Measurements from ENCODE around the gene HIP1R.
A peak's percentile ranks its signal among the peaks of the same experiment; 100 is the strongest.

Gene HIP1R

DNA sequence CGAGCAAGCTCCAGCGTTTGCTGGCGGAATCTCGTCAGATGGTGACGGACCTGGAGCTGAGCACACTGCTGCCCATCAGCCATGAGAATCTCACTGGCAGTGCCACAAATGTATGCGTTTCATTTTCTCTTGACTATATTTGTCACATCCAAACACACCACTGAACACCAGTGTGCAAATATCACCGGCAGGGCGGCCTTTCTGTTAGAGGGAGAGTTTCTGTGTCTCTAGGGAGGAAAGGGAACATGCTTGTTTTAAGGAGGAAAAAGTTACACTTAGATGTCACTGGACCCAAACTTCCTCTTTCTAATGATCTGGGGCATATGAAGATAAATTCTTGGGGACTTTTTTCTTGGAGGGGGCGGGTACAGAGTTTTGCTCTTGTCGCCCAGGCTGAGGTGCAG lies 21.9 kb upstream of the HIP1R start:
- DNase-seq, result no peak
- H3K27me3 ChIP-seq, result no peaks in the 10 kb centered on the region
- H3K36me3 ChIP-seq, result no peaks in the 10 kb centered on the region
- TF ChIP-seq, protein P1, sequence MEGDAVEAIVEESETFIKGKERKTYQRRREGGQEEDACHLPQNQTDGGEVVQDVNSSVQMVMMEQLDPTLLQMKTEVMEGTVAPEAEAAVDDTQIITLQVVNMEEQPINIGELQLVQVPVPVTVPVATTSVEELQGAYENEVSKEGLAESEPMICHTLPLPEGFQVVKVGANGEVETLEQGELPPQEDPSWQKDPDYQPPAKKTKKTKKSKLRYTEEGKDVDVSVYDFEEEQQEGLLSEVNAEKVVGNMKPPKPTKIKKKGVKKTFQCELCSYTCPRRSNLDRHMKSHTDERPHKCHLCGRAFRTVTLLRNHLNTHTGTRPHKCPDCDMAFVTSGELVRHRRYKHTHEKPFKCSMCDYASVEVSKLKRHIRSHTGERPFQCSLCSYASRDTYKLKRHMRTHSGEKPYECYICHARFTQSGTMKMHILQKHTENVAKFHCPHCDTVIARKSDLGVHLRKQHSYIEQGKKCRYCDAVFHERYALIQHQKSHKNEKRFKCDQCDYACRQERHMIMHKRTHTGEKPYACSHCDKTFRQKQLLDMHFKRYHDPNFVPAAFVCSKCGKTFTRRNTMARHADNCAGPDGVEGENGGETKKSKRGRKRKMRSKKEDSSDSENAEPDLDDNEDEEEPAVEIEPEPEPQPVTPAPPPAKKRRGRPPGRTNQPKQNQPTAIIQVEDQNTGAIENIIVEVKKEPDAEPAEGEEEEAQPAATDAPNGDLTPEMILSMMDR (IDR thresholded peaks at IDR 0.05; ENCODE audit: low read depth, low read length), result no peak
- H3K4me1 ChIP-seq, result no peaks in the 10 kb centered on the region
- H3K9me3 ChIP-seq, result no peaks in the 10 kb centered on the region
- H3K4me3 ChIP-seq (ENCODE audit: low read depth, low read length), result no peak overlapping the region

DNA sequence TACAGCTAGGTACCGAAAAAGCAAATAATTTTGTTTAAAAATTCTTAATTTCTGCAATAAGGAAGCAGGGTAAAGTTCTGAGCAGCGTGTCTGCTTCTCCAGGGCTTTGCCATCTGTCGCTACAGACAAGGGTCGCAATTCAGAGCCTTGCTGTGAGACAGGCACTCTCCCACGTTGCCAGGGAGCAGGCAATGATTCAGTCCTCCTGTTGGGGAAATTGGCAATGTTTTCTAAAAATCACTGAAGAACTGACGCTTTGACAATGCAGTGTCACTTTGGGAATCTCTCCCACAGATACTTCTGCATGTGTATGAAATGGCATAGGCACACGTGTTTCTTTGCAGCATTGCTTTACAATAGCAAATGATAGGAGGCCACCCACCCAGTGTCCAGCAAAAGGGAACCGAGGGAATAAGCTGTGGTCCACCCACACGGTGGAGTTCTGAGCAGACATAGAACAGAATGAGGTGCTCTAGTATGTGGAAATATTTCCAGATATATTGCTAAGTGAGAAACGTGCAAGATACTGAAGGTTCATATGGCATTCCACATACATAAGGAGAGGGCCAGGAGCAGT lies 16.0 kb upstream of the HIP1R start:
- H3K27me3 ChIP-seq, result no peaks in the 10 kb centered on the region
- no peaks in the 10 kb centered on the region for H3K4me1 ChIP-seq
- DNase-seq, result no peak

DNA sequence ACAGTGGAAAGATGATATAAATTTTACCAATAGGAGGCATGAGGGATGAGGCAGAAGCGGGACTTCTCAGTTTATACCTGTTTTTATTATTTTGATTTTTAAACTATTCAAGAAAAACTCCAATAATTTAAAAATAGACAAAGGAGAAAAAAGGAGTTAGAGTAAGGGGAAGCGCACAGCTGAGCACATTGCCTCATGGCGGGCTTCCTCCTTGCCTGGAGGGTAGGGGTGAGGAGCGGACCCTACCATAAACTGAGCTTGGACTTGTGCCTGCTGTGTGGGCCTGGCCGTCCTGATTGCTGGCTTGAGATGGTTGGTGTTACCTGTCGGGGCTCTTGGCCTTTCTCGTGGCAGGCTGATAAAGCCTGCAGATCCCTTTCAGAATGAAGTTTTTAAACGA lies 15.1 kb upstream of the HIP1R start:
- TF ChIP-seq, protein P1 (IDR thresholded peaks at IDR 0.05; ENCODE audit: low read depth, low read length), result no peak
- Histone ChIP-seq H3K9me3 (no peaks in the 10 kb centered on the region), H3K36me3 (no peaks in the 10 kb centered on the region), H3K27me3 (no peaks in the 10 kb centered on the region), H3K4me3 (ENCODE audit: low read depth, low read length) (no peak overlapping the region), H3K4me1 (no peaks in the 10 kb centered on the region)
- DNase-seq, result no peak

More for the DNA sequence above, 16.0 kb upstream of the HIP1R start:
- no peak overlapping the region for H3K4me3 ChIP-seq (ENCODE audit: low read depth, low read length)
- TF ChIP-seq, protein P1 (IDR thresholded peaks at IDR 0.05; ENCODE audit: low read depth, low read length), result no peak
- H3K9me3 ChIP-seq, result no peaks in the 10 kb centered on the region
- H3K36me3 ChIP-seq, result no peaks in the 10 kb centered on the region

DNA sequence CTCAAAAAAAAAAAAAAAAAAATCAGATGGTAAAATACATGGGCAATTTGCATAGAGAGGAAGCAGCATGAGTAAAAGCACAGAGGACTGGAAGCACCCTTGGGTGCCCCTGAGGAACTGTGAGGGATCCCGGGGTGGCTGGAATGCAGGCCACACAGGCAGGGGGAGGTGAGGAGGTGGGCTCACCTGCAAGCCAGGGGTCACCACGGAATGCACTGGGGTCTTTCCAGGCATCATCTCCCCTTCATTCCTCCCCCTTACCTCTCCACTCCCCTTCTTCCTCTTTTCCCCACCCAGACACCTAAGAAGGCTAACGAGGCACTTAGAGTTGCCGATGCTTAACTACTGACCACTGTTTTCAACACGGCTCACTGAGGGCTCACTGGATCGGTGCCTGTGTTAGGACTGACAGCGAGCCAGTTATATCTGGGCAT lies 14.4 kb upstream of the HIP1R start:
- Histone ChIP-seq H3K4me1 (no peaks in the 10 kb centered on the region), H3K27me3 (no peaks in the 10 kb centered on the region), H3K9me3 (no peaks in the 10 kb centered on the region), H3K4me3 (ENCODE audit: low read depth, low read length) (no peak overlapping the region), H3K36me3 (no peaks in the 10 kb centered on the region)
- no peak for DNase-seq
- TF ChIP-seq, protein P1 (IDR thresholded peaks at IDR 0.05; ENCODE audit: low read depth, low read length), result no peak

DNA sequence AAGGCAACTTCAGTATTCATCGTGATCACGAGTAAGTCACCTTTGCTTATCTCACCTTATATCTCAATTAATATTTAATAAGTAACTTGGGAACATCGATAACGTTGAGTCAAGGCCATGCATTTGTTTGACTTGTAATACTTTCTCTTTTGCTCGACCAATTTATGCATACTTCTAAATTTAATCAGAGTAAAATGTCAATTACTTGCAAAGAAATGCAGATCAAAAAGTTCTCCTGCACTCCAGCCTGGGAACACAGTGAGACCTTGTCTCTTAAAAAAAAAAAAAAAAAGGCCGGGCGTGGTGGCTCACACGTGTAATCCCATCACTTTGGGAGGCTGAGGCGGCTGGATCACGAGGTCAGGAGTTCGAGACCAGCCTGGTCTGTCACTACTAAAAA lies 11.8 kb upstream of the HIP1R start:
- TF ChIP-seq, protein P1 (IDR thresholded peaks at IDR 0.05; ENCODE audit: low read depth, low read length), result no peak
- Histone ChIP-seq H3K4me1 (no peaks in the 10 kb centered on the region), H3K4me3 (ENCODE audit: low read depth, low read length) (no peak overlapping the region), H3K9me3 (no peaks in the 10 kb centered on the region), H3K36me3 (no peaks in the 10 kb centered on the region), H3K27me3 (peaks cover 3% of the 10 kb centered on the region; the same call in 1 of the 2 replicates)
- DNase-seq, result no peak

DNA sequence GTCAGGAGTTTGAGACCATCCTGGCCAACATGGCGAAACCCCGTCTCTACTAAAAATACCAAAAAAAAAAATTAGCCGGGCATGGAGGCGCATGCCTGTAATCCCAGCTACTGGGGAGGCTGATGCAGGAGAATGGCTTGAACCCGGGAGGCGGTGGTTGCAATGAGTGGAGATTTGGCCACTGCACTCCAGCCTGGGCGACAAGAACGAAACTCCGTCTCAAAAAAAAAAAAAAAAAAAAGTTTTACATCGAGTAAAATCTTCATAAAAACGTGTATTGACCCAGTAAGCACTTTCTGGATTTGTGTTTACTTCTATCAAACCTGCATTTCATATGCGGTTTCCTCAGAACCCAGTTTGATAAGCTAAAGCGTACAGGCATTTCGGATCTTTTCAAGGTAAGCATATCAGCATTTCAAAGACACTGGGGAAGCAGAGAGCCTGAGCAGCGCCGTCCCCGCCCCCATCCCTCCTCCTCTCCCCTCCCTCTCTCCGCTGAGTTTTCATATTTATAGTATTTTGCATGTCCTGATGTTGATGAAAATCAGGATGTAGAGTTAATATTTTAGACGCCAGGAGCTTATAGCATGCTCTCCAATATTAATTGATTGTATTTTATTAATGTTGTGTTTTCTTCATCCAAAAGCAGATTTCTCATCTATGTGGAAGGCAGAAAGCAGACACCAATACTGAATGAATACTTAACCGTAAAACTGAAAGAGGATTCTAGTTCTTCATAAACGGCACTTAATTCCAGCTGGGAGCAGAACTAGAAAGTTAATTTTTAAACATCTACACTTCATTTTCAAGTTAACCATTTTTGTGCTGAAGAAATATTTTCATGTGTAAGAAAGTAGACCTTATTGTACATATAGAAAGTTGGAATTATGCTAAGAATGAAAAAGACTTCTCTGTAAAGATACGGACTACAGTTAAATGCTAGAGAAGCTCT lies 9.2 kb upstream of the HIP1R start:
- Histone ChIP-seq H3K36me3 (no peaks in the 10 kb centered on the region), H3K4me1 (no peaks in the 10 kb centered on the region), H3K9me3 (no peaks in the 10 kb centered on the region), H3K27me3 (peaks cover 3% of the 10 kb centered on the region; the same call in 1 of the 2 replicates), H3K4me3 (ENCODE audit: low read depth, low read length) (peak overlapping the region; percentile 44)
- TF ChIP-seq, protein P1 (IDR thresholded peaks at IDR 0.05; ENCODE audit: low read depth, low read length), result no peak
- no peak for DNase-seq

Measured in BE2C (cell line).